ENCODE measurements around the gene KCNMA1. TPM values are rescaled to one million over a fixed set of nuclear protein-coding genes. Genes with fewer than 3 reads are reported as not detected.
"Not testable (repeated sequence)": the region's sequence is repeated elsewhere in the genome, so short reads cannot be mapped to it uniquely, and the experiment has no call there.

The KCNMA1 gene
- total and polyA plus RNA-seq, 9 of the 15 experiments (the other 6 are each of a cell fraction or from before 2014, with no cell fraction given): 0.01 to 0.95 (median 0.15) TPM; not detected in 4

DNA sequence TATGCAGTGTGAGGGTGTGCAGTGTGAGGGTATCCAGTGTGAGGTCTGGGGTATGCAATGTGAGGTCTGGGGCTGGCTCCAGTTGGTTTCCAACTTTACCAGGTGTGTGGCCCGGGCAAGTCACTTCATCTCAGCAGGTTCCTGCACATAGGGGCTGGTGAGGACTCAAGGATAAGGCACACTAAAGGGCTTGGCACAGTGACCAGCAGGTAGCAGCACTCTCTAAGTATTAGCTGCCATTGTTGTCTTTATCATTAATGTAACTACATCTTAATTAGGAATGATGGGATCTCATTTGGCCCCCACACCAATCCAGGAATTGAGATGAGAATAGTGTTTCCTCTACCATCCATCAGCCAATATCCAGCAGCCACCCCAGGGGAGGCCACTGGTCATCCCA, 117.3 kb downstream of the KCNMA1 start (continued):
- TF ChIP-seq ZNF445 (CRISPR knock-in tag; IDR thresholded peaks at IDR 0.05; ENCODE audit: low read depth): no peak
- no peak for TF ChIP-seq SMARCC2 (IDR thresholded peaks at IDR 0.05; ENCODE audit: low read depth)
- TF ChIP-seq CBFA2T2 (conservative IDR thresholded peaks at IDR 0.05): no peak
- TF ChIP-seq JUNB (CRISPR knock-in tag; conservative IDR thresholded peaks at IDR 0.05): no peak
- TF ChIP-seq XRCC5 (IDR thresholded peaks at IDR 0.05; ENCODE audit: low read depth, low read length): no peak

DNA sequence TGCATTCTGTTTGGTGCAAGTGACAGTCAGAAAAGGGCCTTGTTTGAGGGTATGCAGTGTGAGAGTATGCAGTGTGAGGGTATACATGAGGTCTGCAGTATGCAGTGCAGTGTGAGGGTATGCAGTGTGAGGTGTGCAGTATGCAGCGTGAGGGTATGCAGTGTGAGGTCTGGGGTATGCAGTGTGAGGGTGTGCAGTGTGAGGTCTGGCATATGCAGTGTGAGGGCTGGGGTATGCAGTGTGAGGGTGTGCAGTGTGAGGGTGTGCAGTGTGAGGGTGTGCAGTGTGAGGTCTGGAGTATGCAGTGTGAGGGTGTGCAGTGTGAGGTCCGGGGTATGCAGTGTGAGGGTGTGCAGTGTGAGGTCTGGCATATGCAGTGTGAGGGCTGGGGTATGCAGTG, 117.8 kb downstream of the KCNMA1 start:
- H3K9ac ChIP-seq (ENCODE audit: insufficient read depth in 1 of 2, low read depth in 2 of 2, low read length in 2 of 2); H3K4me1 ChIP-seq (replicated peaks in 1 of 2; ENCODE audit: control insufficient read depth in 2 of 2, insufficient read depth in 2 of 2, low read length in 2 of 2); H3K9me3 ChIP-seq (replicated peaks; ENCODE audit: control insufficient read depth, insufficient read depth, low read depth, low read length); intact Hi-C loops (cut with micrococcal nuclease); H3K27ac ChIP-seq (ENCODE audit: extremely low read depth, low read depth, low read length); H3K79me2 ChIP-seq (ENCODE audit: control insufficient read depth, insufficient read depth, low read length); H3K4me3 ChIP-seq; H3K4me2 ChIP-seq (ENCODE audit: insufficient read depth, low read length); in situ Hi-C loops (cut with MboI); POLR2A ChIA-PET; H3K9me1 ChIP-seq (ENCODE audit: control insufficient read depth, insufficient read depth, low read length); FAIRE-seq; ATAC-seq; DNase-seq (ENCODE audit: extremely low read depth in 1 of 4, low spot score in 3 of 4); H3K36me3 ChIP-seq (ENCODE audit: control insufficient read depth, insufficient read depth, low read length); BruUV-seq (replicated peaks); H2AFZ ChIP-seq (ENCODE audit: low read depth, low read length): not testable (repeated sequence)
- Histone ChIP-seq H4K20me1 (replicated peaks; ENCODE audit: control insufficient read depth, insufficient read depth, low read length) (peaks cover 11% of the 10 kb centered on the region; the same call in 1 of the 2 replicates), H3K27me3 (ENCODE audit: control insufficient read depth in 2 of 2, insufficient read depth in 2 of 2, low read length in 2 of 2) (peaks cover 0 to 19% of the 10 kb centered on the region in 2 experiments; a peak in 2 of 5 replicates)
- CTCF ChIA-PET (ENCODE audit: low intra/inter-chr PET ratio): interaction anchor here (0.7 kb wide), 1 partner anchor 122 kb away, joined by 3 read pairs; no protein-coding TSS in a partner anchor
- WGBS (ENCODE audit: insufficient coverage, low coverage, missing lambda C conversion rate): 0% methylated on average over 2 of the region's 2 CpGs

DNA sequence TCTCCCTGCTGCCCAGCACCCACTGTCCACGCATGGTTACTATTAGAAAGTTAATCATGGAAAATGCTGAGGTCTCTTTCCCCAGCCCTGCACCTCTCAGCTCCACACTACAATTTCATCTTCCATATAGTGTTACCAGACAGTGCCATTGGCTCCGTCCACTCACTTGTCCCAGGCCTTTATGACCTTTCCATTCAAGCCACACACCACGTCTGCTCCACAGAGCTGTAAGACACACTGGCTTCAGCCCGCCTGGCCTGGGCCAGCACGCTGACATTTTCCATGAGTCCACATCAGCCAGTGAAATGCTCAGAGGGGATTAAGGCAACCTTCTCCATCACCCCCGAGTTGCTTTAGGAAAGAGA, 118.7 kb downstream of the KCNMA1 start:
- no peaks in the 10 kb centered on the region for H3K9me1 ChIP-seq (ENCODE audit: control insufficient read depth, insufficient read depth, low read length)
- H3K27me3 ChIP-seq (ENCODE audit: control insufficient read depth in 2 of 2, insufficient read depth in 2 of 2, low read length in 2 of 2): peaks cover 0 to 21% of the 10 kb centered on the region in 2 experiments; a peak in 2 of 5 replicates
- ATAC-seq: no peak
- peaks cover 11% of the 10 kb centered on the region; the same call in 1 of the 2 replicates for H4K20me1 ChIP-seq (replicated peaks; ENCODE audit: control insufficient read depth, insufficient read depth, low read length)
- no peak for FAIRE-seq
- H3K4me2 ChIP-seq (ENCODE audit: insufficient read depth, low read length): no peak overlapping the region
- no peaks in the 10 kb centered on the region for H3K4me1 ChIP-seq (replicated peaks in 1 of 2; ENCODE audit: control insufficient read depth in 2 of 2, insufficient read depth in 2 of 2, low read length in 2 of 2)
- CTCF ChIA-PET (ENCODE audit: low intra/inter-chr PET ratio): no interaction called here
- H3K9me3 ChIP-seq (replicated peaks; ENCODE audit: control insufficient read depth, insufficient read depth, low read depth, low read length): no peaks in the 10 kb centered on the region
- no peak overlapping the region for H3K4me3 ChIP-seq
- intact Hi-C loops (cut with micrococcal nuclease): no loop called here
- no peak for DNase-seq (ENCODE audit: extremely low read depth in 1 of 4, low spot score in 3 of 4)
- H2AFZ ChIP-seq (ENCODE audit: low read depth, low read length): no peak overlapping the region
- no TSS peak for BruUV-seq (replicated peaks)
- no peak overlapping the region for H3K27ac ChIP-seq (ENCODE audit: extremely low read depth, low read depth, low read length)
- whole genome bisulfite sequencing (ENCODE audit: insufficient coverage, low coverage, missing lambda C conversion rate): 1% methylated on average over 6 of the region's 6 CpGs
- in situ Hi-C loops (cut with MboI): no loop called here
- no peaks in the 10 kb centered on the region for H3K36me3 ChIP-seq (ENCODE audit: control insufficient read depth, insufficient read depth, low read length)
- POLR2A ChIA-PET: no interaction called here
- H3K79me2 ChIP-seq (ENCODE audit: control insufficient read depth, insufficient read depth, low read length): no peaks in the 10 kb centered on the region
- H3K9ac ChIP-seq (ENCODE audit: insufficient read depth in 1 of 2, low read depth in 2 of 2, low read length in 2 of 2): no peak overlapping the region
- TF ChIP-seq MIER1 (IDR thresholded peaks at IDR 0.05; ENCODE audit: low read depth) (no peak), FOXP1 (CRISPR knock-in tag; IDR thresholded peaks at IDR 0.05) (no peak), KLF13 (tag; IDR thresholded peaks at IDR 0.05; ENCODE audit: borderline replicate concordance, low read depth) (no peak), ZBTB8A (IDR thresholded peaks at IDR 0.05; ENCODE audit: partially characterized antibody) (no peak), NFE2 (IDR thresholded peaks at IDR 0.05; ENCODE audit: low read depth) (no peak), BCL6 (CRISPR knock-in tag; IDR thresholded peaks at IDR 0.05) (no peak), SMARCC2 (IDR thresholded peaks at IDR 0.05; ENCODE audit: low read depth) (no peak)
- TF ChIP-seq, protein P1, sequence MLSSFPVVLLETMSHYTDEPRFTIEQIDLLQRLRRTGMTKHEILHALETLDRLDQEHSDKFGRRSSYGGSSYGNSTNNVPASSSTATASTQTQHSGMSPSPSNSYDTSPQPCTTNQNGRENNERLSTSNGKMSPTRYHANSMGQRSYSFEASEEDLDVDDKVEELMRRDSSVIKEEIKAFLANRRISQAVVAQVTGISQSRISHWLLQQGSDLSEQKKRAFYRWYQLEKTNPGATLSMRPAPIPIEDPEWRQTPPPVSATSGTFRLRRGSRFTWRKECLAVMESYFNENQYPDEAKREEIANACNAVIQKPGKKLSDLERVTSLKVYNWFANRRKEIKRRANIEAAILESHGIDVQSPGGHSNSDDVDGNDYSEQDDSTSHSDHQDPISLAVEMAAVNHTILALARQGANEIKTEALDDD (IDR thresholded peaks at IDR 0.05): no peak
- TF ChIP-seq, protein P2, sequence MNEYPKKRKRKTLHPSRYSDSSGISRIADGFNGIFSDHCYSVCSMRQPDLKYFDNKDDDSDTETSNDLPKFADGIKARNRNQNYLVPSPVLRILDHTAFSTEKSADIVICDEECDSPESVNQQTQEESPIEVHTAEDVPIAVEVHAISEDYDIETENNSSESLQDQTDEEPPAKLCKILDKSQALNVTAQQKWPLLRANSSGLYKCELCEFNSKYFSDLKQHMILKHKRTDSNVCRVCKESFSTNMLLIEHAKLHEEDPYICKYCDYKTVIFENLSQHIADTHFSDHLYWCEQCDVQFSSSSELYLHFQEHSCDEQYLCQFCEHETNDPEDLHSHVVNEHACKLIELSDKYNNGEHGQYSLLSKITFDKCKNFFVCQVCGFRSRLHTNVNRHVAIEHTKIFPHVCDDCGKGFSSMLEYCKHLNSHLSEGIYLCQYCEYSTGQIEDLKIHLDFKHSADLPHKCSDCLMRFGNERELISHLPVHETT (CRISPR knock-in tag; conservative IDR thresholded peaks at IDR 0.05 in 1 of 2, IDR thresholded peaks at IDR 0.05 in 1 of 2): no peak
